ENCODE results near the gene BUD23. TPM values are rescaled to one million over a fixed set of nuclear protein-coding genes. Genes with fewer than 3 reads are reported as not detected.

Gene BUD23
- total and polyA plus RNA-seq, 9 of the 15 experiments (the other 6 are each of a cell fraction or from before 2014, with no cell fraction given): 79.5 to 270 (median 150) TPM

DNA sequence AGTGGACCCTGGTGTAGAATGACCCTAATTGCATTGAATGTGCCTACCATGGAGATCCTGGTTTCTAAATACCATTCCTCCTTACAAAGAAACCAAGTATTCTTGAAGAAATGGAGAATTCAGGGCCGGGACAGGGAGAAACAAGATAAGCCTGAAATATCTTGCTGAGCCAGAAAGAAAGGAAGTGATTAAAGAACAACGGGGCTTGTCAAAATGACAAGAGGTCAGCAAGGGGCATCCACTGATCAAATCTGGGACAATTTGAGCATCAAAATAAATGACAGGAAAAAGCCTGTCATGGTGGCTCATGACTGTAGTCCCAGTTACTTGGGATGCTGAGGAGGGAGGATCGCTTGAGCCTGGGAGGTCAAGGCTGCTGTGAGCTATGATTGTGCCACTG lies 47.1 kb downstream of the BUD23 start (continued):
- TF ChIP-seq, protein P1, sequence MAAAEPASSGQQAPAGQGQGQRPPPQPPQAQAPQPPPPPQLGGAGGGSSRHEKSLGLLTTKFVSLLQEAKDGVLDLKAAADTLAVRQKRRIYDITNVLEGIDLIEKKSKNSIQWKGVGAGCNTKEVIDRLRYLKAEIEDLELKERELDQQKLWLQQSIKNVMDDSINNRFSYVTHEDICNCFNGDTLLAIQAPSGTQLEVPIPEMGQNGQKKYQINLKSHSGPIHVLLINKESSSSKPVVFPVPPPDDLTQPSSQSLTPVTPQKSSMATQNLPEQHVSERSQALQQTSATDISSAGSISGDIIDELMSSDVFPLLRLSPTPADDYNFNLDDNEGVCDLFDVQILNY (CRISPR knock-in tag; IDR thresholded peaks at IDR 0.05): no peak
- TF ChIP-seq ZNF239 (CRISPR knock-in tag; IDR thresholded peaks at IDR 0.05): no peak
- TF ChIP-seq POLR2AphosphoS5 (IDR thresholded peaks at IDR 0.05; ENCODE audit: control insufficient read depth, insufficient read depth, low read depth, low read length): no peak
- no peak for TF ChIP-seq TAF7 (tag; IDR thresholded peaks at IDR 0.05)
- TF ChIP-seq MAFF (IDR thresholded peaks at IDR 0.05; ENCODE audit: low read length): no peak
- TF ChIP-seq, protein P2, sequence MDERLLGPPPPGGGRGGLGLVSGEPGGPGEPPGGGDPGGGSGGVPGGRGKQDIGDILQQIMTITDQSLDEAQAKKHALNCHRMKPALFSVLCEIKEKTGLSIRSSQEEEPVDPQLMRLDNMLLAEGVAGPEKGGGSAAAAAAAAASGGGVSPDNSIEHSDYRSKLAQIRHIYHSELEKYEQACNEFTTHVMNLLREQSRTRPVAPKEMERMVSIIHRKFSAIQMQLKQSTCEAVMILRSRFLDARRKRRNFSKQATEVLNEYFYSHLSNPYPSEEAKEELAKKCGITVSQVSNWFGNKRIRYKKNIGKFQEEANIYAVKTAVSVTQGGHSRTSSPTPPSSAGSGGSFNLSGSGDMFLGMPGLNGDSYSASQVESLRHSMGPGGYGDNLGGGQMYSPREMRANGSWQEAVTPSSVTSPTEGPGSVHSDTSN (CRISPR knock-in tag; IDR thresholded peaks at IDR 0.05; ENCODE audit: low read depth): no peak
- TF ChIP-seq, protein P2 (tag; conservative IDR thresholded peaks at IDR 0.05; ENCODE audit: low read depth): peak; percentile 77
- no peak for TF ChIP-seq MXI1 (IDR thresholded peaks at IDR 0.05; ENCODE audit: low read depth, low read length)
- TF ChIP-seq ASH1L (IDR thresholded peaks at IDR 0.05; ENCODE audit: borderline replicate concordance, low read depth, partially characterized antibody): no peak
- TF ChIP-seq, protein P3, sequence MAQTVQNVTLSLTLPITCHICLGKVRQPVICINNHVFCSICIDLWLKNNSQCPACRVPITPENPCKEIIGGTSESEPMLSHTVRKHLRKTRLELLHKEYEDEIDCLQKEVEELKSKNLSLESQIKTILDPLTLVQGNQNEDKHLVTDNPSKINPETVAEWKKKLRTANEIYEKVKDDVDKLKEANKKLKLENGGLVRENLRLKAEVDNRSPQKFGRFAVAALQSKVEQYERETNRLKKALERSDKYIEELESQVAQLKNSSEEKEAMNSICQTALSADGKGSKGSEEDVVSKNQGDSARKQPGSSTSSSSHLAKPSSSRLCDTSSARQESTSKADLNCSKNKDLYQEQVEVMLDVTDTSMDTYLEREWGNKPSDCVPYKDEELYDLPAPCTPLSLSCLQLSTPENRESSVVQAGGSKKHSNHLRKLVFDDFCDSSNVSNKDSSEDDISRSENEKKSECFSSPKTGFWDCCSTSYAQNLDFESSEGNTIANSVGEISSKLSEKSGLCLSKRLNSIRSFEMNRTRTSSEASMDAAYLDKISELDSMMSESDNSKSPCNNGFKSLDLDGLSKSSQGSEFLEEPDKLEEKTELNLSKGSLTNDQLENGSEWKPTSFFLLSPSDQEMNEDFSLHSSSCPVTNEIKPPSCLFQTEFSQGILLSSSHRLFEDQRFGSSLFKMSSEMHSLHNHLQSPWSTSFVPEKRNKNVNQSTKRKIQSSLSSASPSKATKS (CRISPR knock-in tag; IDR thresholded peaks at IDR 0.05): no peak
- TF ChIP-seq ZFPM2 (CRISPR knock-in tag; IDR thresholded peaks at IDR 0.05): no peak
- no peak for TF ChIP-seq ELF1 (tag; IDR thresholded peaks at IDR 0.05)
- peak; percentile 80 to 84 for TF ChIP-seq KDM1A (IDR thresholded peaks at IDR 0.05)
- no peak for TF ChIP-seq NCOA6 (IDR thresholded peaks at IDR 0.05)
- TF ChIP-seq BRD4 (IDR thresholded peaks at IDR 0.05): no peak
- no peak for TF ChIP-seq SRSF3 (IDR thresholded peaks at IDR 0.05; ENCODE audit: insufficient read depth, low read length)
- no peak for TF ChIP-seq RBM22 (IDR thresholded peaks at IDR 0.05; ENCODE audit: low read depth, low read length, poor library complexity, severe bottlenecking)
- no peak for TF ChIP-seq NR1H2 (CRISPR knock-in tag; IDR thresholded peaks at IDR 0.05)
- TF ChIP-seq MEIS2 (IDR thresholded peaks at IDR 0.05; ENCODE audit: partially characterized antibody): peak; percentile 84
- no peak for TF ChIP-seq JUND (IDR thresholded peaks at IDR 0.05; ENCODE audit: borderline replicate concordance, low read depth, low read length)
- TF ChIP-seq JUND (tag; IDR thresholded peaks at IDR 0.05; ENCODE audit: borderline replicate concordance, low read depth, low read length): peak; percentile 18; the same call in 1 of the 3 replicates
- peak in 1 of 2 experiments; percentile 88; a peak in 2 of 4 replicates for TF ChIP-seq RCOR1 (IDR thresholded peaks at IDR 0.05; ENCODE audit: borderline replicate concordance in 1 of 2, low read depth in 2 of 2, low read length in 2 of 2)
- TF ChIP-seq ZNF695 (CRISPR knock-in tag; IDR thresholded peaks at IDR 0.05): no peak
